H9 (cell line): Measurements from ENCODE around the gene SCFD1. TPM values are rescaled to one million over a fixed set of nuclear protein-coding genes. Genes with fewer than 3 reads are reported as not detected.

Experiments
- DNase-seq: peaks from one replicate; pipeline ENCODE4 v3.0.0-alpha.2; 2017
- H2AFZ ChIP-seq: one replicate; pipeline ENCODE4 v1.6.1; 2013; ENCODE audit warnings: mild to moderate bottlenecking, low read length, control low read depth, moderate library complexity
- H2AK5ac ChIP-seq: 2 replicates; pipeline ENCODE4 v1.6.1; 2013; ENCODE audit warnings: low read length, control low read depth, mixed read lengths; ENCODE audit not compliant: insufficient read length
- H2BK120ac ChIP-seq: one replicate; pipeline ENCODE4 v1.6.1; 2013; ENCODE audit warnings: low read depth, mild to moderate bottlenecking, low read length, control low read depth, inconsistent platforms; ENCODE audit not compliant: poor library complexity, severe bottlenecking
- H2BK12ac ChIP-seq: 2 replicates; pipeline ENCODE4 v1.6.1; 2013; ENCODE audit warnings: low read length, control low read depth, mixed read lengths, low read depth; ENCODE audit not compliant: insufficient read length
- H2BK15ac ChIP-seq: 2 replicates; pipeline ENCODE4 v1.6.1; 2013; ENCODE audit warnings: low read depth, low read length, control low read depth
- H2BK20ac ChIP-seq: one replicate; pipeline ENCODE4 v1.6.1; 2013; ENCODE audit warnings: low read depth, mild to moderate bottlenecking, low read length, control low read depth, inconsistent platforms; ENCODE audit not compliant: poor library complexity, severe bottlenecking
- H2BK5ac ChIP-seq: 2 replicates; pipeline ENCODE4 v1.6.1; 2013; ENCODE audit warnings: low read length, control low read depth, mixed read lengths; ENCODE audit not compliant: insufficient read length
- H3K14ac ChIP-seq: 2 replicates; pipeline ENCODE4 v1.6.1; 2013; ENCODE audit warnings: low read length, control low read depth; ENCODE audit not compliant: insufficient read depth
- H3K18ac ChIP-seq: 2 replicates; pipeline ENCODE4 v1.6.1; 2013; ENCODE audit warnings: low read depth, mild to moderate bottlenecking, mixed read lengths, low read length, control low read depth; ENCODE audit not compliant: insufficient read length
- H3K23ac ChIP-seq: 2 replicates; pipeline ENCODE4 v1.6.1; 2013; ENCODE audit warnings: low read length, control low read depth, mixed read lengths, low read depth; ENCODE audit not compliant: insufficient read length
- H3K23me2 ChIP-seq: 2 replicates; pipeline ENCODE4 v1.6.1; 2013; ENCODE audit warnings: low read depth, mild to moderate bottlenecking, mixed read lengths, low read length, control low read depth; ENCODE audit not compliant: insufficient read length, poor library complexity, severe bottlenecking
- H3K27ac ChIP-seq: 2 replicates; pipeline ENCODE4 v1.5.1; 2013; ENCODE audit warnings: low read length, control low read depth, mixed read lengths, low read depth; ENCODE audit not compliant: insufficient read length
- H3K27me3 ChIP-seq: 2 replicates; pipeline ENCODE4 v1.6.1; 2013; ENCODE audit warnings: low read length, control low read depth, inconsistent platforms; ENCODE audit not compliant: insufficient read depth
- H3K4ac ChIP-seq: 2 replicates; pipeline ENCODE4 v1.6.1; 2013; ENCODE audit warnings: low read depth, mild to moderate bottlenecking, control low read depth, inconsistent platforms, low read length, moderate library complexity
- H3K4me1 ChIP-seq: 2 replicates; pipeline ENCODE4 v1.6.1; 2013; ENCODE audit warnings: low read length, control low read depth, inconsistent platforms; ENCODE audit not compliant: insufficient read depth
- H3K4me2 ChIP-seq: 2 replicates; pipeline ENCODE4 v1.6.1; 2013; ENCODE audit warnings: low read length, control low read depth, mixed read lengths; ENCODE audit not compliant: insufficient read length, insufficient read depth
- H3K56ac ChIP-seq: 2 replicates; pipeline ENCODE4 v1.6.1; 2013; ENCODE audit warnings: low read depth, mild to moderate bottlenecking, mixed read lengths, low read length, control low read depth; ENCODE audit not compliant: insufficient read length
- H3K79me1 ChIP-seq: 2 replicates; pipeline ENCODE4 v1.6.1; 2013; ENCODE audit warnings: low read depth, mild to moderate bottlenecking, moderate library complexity, low read length, control low read depth, inconsistent platforms; ENCODE audit not compliant: insufficient read depth, poor library complexity, severe bottlenecking
- H3K79me2 ChIP-seq: 2 replicates; pipeline ENCODE4 v1.6.1; 2013; ENCODE audit warnings: low read length, control low read depth, inconsistent platforms; ENCODE audit not compliant: insufficient read depth
- H3K9ac ChIP-seq: 2 replicates; pipeline ENCODE4 v1.6.1; 2013; ENCODE audit warnings: low read length, control low read depth, mixed read lengths; ENCODE audit not compliant: insufficient read length; ENCODE audit errors: extremely low read depth
- H3K9me3 ChIP-seq: one replicate; pipeline ENCODE4 v1.6.1; 2013; ENCODE audit warnings: low read depth, low read length, inconsistent platforms; ENCODE audit not compliant: control insufficient read depth
- H3T11ph ChIP-seq: one replicate; pipeline ENCODE4 v1.6.1; 2013; ENCODE audit warnings: mild to moderate bottlenecking, low read length, control low read depth, inconsistent platforms
- H4K20me1 ChIP-seq: one replicate; pipeline ENCODE4 v1.6.1; 2013; ENCODE audit not compliant: control insufficient read depth, insufficient read length, insufficient read depth
- H4K5ac ChIP-seq: 2 replicates; pipeline ENCODE4 v1.6.1; 2013; ENCODE audit warnings: low read depth, mild to moderate bottlenecking, mixed read lengths, low read length, control low read depth; ENCODE audit not compliant: insufficient read length
- H4K8ac ChIP-seq: replicated peaks from 2 replicates; pipeline ENCODE4 v1.6.1; 2013; ENCODE audit warnings: low read length, control low read depth, mixed read lengths, low read depth; ENCODE audit not compliant: insufficient read length
- H4K91ac ChIP-seq: 2 replicates; pipeline ENCODE4 v1.6.1; 2013; ENCODE audit warnings: low read depth, mild to moderate bottlenecking, moderate library complexity, mixed read lengths, low read length, control low read depth; ENCODE audit not compliant: insufficient read length
- H3K27ac Mint-ChIP-seq, 3 experiments: 2 replicates in 2 of 3; 3 replicates in 1 of 3; pipeline ENCODE4 v1.8.0; 2020 to 2021; ENCODE audit warnings: mixed read lengths in 3 of 3, mild to moderate bottlenecking in 1 of 3, moderate library complexity in 1 of 3
- H3K27me3 Mint-ChIP-seq: 2 replicates; pipeline ENCODE4 v1.8.0; 2021; ENCODE audit warnings: low read depth, mild to moderate bottlenecking, moderate library complexity, mixed read lengths
- H3K36me3 Mint-ChIP-seq, 3 experiments: 2 replicates in 2 of 3; 3 replicates in 1 of 3; pipeline ENCODE4 v1.8.0; 2020 to 2021; ENCODE audit warnings: low read depth in 3 of 3, mixed read lengths in 3 of 3; ENCODE audit not compliant: insufficient read depth in 1 of 3
- H3K4me1 Mint-ChIP-seq, 2 experiments: 2 replicates each; pipeline ENCODE4 v1.8.0; 2020; ENCODE audit warnings: mixed read lengths in 2 of 2
- H3K4me3 Mint-ChIP-seq, 2 experiments: 2 replicates in 1 of 2; 3 replicates in 1 of 2; pipeline ENCODE4 v1.8.0; 2020 to 2021; ENCODE audit warnings: mild to moderate bottlenecking in 2 of 2, mixed read lengths in 2 of 2, moderate library complexity in 1 of 2
- H3K9me3 Mint-ChIP-seq, 2 experiments: 2 replicates in 1 of 2; 3 replicates in 1 of 2; pipeline ENCODE4 v1.8.0; 2020; ENCODE audit warnings: mild to moderate bottlenecking in 2 of 2, mixed read lengths in 2 of 2, moderate library complexity in 1 of 2
- total RNA-seq: library from RNA; stranded (reverse); gene quantifications from 2 replicates; pipeline ENCODE4 v1.2.1, GENCODE V29; 2021
- TF ChIP-seq, protein P1 (sequence below): fragments of 200-600 bp; sonication (generic); conservative IDR thresholded peaks from 3 replicates; pipeline ENCODE4 v1.8.0; 2021; ENCODE audit warnings: antibody characterized with exemption, mild to moderate bottlenecking

SCFD1 gene
- total RNA-seq, 1 experiment from 2014 or later, result 85.2 TPM

DNA sequence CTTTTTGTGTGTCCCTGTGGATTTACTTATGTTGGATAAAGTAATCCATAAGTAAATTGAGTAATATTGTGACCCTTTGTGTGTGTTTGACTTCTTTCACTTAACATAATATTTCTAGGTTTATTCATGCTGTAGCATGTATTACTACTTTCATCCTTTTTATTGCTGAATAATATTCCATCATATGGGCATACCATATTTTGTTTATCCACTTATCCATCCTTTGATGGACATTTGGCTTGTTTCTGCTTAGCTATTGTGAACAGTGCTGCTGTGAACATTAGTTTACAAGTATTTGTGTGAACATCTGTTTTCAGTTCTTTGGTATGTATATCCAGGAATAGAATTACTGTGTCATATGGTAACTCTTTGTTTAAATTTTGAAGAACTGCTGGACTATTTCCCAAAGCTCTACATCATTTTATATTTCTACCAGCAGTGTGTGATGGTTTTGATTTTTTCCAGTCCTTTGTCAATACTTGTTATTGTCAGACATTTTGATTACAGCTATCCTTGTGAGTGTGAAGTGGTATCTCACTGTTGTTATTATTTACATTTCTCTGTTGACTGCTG lies 38.0 kb upstream of the SCFD1 start:
- Histone ChIP-seq H2BK120ac (no peak overlapping the region), H3K9me3 (no peaks in the 10 kb centered on the region), H3T11ph (no peak overlapping the region), H2BK15ac (no peak overlapping the region), H3K4me1 (no peaks in the 10 kb centered on the region), H3K56ac (no peak overlapping the region), H2AK5ac (no peak overlapping the region), H2AFZ (no peak overlapping the region), H4K91ac (no peak overlapping the region), H3K23me2 (no peaks in the 10 kb centered on the region), H3K18ac (no peak overlapping the region), H3K4ac (no peak overlapping the region), H2BK12ac (no peak overlapping the region), H4K5ac (no peak overlapping the region), H4K8ac (no peak overlapping the region), H3K27me3 (no peaks in the 10 kb centered on the region), H2BK5ac (no peak overlapping the region), H3K79me1 (peaks cover 6% of the 10 kb centered on the region), H3K23ac (no peak overlapping the region), H3K4me2 (no peak overlapping the region), H3K14ac (no peak overlapping the region), H4K20me1 (no peaks in the 10 kb centered on the region), H2BK20ac (no peak overlapping the region), H3K79me2 (peaks cover 18% of the 10 kb centered on the region; the same call in 1 of the 2 replicates), H3K9ac (no peak overlapping the region), H3K27ac (no peak overlapping the region)
- Mint-ChIP-seq H3K27ac (no peak overlapping the region), H3K36me3 (peaks cover 40 to 66% (median 46%) of the 10 kb centered on the region in 3 experiments), H3K4me3 (no peak overlapping the region), H3K9me3 (peaks cover 19 to 24% of the 10 kb centered on the region in 2 experiments), H3K4me1 (no peaks in the 10 kb centered on the region), H3K27me3 (no peaks in the 10 kb centered on the region; the same call in 1 of the 2 replicates)
- DNase-seq, result no peak
- TF ChIP-seq, protein P1, sequence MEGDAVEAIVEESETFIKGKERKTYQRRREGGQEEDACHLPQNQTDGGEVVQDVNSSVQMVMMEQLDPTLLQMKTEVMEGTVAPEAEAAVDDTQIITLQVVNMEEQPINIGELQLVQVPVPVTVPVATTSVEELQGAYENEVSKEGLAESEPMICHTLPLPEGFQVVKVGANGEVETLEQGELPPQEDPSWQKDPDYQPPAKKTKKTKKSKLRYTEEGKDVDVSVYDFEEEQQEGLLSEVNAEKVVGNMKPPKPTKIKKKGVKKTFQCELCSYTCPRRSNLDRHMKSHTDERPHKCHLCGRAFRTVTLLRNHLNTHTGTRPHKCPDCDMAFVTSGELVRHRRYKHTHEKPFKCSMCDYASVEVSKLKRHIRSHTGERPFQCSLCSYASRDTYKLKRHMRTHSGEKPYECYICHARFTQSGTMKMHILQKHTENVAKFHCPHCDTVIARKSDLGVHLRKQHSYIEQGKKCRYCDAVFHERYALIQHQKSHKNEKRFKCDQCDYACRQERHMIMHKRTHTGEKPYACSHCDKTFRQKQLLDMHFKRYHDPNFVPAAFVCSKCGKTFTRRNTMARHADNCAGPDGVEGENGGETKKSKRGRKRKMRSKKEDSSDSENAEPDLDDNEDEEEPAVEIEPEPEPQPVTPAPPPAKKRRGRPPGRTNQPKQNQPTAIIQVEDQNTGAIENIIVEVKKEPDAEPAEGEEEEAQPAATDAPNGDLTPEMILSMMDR, result no peak
